OCI-LY1 (cell line): ENCODE data around the gene CNNM4.

Experiments used
- EZH2 ChIP-seq: fragments of 200-600 bp; sonication (generic), shearing (Covaris generic); IDR thresholded peaks from 2 replicates; pipeline ENCODE4 v1.8.0; 2017; ENCODE audit warnings: borderline replicate concordance, mixed run types, mild to moderate bottlenecking, antibody characterized with exemption, low read length, moderate library complexity, mixed read lengths
- TF ChIP-seq, protein P1 (sequence below): fragments of 200-600 bp; sonication (generic), shearing (Covaris generic); IDR thresholded peaks from 2 replicates; pipeline ENCODE4 v1.5.1; 2017; ENCODE audit warnings: mild to moderate bottlenecking, antibody characterized with exemption, low read length, moderate library complexity, mixed read lengths

DNA sequence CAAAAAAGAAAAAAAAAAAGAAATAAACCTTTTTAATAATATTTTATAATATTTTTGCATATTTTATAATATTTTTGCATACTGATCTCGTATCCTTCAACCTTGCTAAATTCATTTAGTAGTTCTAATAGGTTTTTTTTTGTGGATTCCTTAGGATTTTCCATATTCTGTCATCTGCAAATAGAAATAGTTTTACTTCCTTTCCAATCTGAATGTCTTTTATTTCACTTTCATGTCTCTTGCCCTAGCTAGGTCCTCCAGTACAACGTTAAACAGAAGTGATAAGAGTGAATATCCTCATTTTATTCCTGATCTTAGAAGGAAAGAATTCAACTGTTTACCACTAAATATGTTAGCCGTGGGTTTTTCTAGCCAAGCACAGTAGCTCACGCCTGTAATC, 34.6 kb upstream of the CNNM4 start:
- TF ChIP-seq, protein P1, sequence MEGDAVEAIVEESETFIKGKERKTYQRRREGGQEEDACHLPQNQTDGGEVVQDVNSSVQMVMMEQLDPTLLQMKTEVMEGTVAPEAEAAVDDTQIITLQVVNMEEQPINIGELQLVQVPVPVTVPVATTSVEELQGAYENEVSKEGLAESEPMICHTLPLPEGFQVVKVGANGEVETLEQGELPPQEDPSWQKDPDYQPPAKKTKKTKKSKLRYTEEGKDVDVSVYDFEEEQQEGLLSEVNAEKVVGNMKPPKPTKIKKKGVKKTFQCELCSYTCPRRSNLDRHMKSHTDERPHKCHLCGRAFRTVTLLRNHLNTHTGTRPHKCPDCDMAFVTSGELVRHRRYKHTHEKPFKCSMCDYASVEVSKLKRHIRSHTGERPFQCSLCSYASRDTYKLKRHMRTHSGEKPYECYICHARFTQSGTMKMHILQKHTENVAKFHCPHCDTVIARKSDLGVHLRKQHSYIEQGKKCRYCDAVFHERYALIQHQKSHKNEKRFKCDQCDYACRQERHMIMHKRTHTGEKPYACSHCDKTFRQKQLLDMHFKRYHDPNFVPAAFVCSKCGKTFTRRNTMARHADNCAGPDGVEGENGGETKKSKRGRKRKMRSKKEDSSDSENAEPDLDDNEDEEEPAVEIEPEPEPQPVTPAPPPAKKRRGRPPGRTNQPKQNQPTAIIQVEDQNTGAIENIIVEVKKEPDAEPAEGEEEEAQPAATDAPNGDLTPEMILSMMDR, result no peak
- TF ChIP-seq EZH2, result no peak
